ENCODE results near the gene CDC6.

The CDC6 gene

DNA sequence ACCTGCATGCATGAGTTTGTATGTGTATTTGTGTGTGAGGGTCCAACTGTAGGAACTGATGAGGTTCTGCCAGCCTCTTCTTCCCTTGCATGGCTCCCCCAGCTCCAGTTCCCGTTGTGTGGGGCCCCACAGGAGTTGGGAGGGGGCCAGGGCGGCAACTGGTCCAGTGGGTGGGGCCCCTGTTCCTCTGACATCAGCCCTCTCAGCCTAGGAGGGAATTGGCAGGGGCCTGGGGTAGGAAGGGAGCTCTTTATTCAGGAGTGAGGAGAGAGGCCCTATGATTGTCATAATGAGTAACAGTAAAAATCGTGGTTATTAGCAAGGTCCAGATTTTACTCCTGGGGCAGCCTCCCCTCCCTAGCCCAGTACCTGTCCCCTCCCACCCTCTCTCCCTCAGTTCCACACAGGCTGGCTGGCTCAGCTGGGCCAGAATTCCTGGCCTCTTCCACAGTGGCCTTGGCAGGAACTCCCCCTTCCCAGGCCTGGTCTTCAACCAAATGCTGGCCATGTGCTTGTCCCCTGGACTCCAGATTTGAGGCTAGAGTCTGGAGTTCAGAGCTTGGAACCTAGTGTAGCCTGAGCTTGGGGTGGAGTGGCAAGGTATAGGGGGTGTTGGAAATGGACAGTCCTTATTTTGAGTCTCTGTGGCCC, 40.2 kb downstream of the CDC6 start:
- H3K4me1 ChIP-seq (ENCODE audit: control insufficient read depth in 5 of 5, insufficient read depth in 5 of 5, low read length in 5 of 5), result peaks cover 51 to 99% (median 96%) of the 10 kb centered on the region in 5 donors
- H3K36me3 ChIP-seq (ENCODE audit: control insufficient read depth in 5 of 5, insufficient read depth in 5 of 5, low read length in 5 of 5), result peaks cover 0 to 10% (median 0%) of the 10 kb centered on the region in 5 donors
- H3K9ac ChIP-seq (ENCODE audit: low read length in 5 of 5), result peak overlapping the region in 2 of 5 donors; percentile 8 to 22
- H3K9me3 ChIP-seq (ENCODE audit: control insufficient read depth in 5 of 5, low read length in 5 of 5), result no peaks in the 10 kb centered on the region
- peak overlapping the region in 1 of 5 donors; percentile 40 for H3K4me3 ChIP-seq (ENCODE audit: low read depth in 1 of 5, low read length in 5 of 5)
- H3K27me3 ChIP-seq (ENCODE audit: control insufficient read depth in 5 of 5, insufficient read depth in 4 of 5, low read length in 5 of 5), result no peaks in the 10 kb centered on the region
- peak overlapping the region; percentile 90 for H3K27ac ChIP-seq (ENCODE audit: low read depth, low read length)

DNA sequence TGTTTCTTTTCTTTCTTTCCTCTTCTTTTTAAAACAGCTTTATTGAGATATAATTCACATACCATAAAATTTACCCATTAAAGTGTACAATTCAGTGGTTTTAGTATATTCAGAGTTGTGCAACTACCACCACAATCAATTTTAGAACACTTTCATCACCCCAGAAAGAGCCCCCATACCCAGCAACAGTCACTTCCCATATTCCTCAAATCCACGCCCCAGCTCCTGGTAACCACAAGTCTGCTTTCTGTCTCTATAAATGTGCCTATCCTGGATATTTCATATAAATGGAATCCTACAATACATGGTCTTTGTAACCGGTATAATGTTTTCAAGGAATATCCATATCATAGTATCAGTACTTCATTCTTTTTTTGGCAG, 40.7 kb downstream of the CDC6 start:
- Histone ChIP-seq H3K36me3 (ENCODE audit: control insufficient read depth in 5 of 5, insufficient read depth in 5 of 5, low read length in 5 of 5) (peaks cover 0 to 10% (median 0%) of the 10 kb centered on the region in 5 donors), H3K4me1 (ENCODE audit: control insufficient read depth in 5 of 5, insufficient read depth in 5 of 5, low read length in 5 of 5) (peaks cover 51 to 98% (median 96%) of the 10 kb centered on the region in 5 donors), H3K9me3 (ENCODE audit: control insufficient read depth in 5 of 5, low read length in 5 of 5) (no peaks in the 10 kb centered on the region), H3K27ac (ENCODE audit: low read depth, low read length) (peak overlapping the region; percentile 90), H3K9ac (ENCODE audit: low read length in 5 of 5) (peak overlapping the region in 2 of 5 donors; percentile 8 to 22), H3K4me3 (ENCODE audit: low read depth in 1 of 5, low read length in 5 of 5) (no peak overlapping the region), H3K27me3 (ENCODE audit: control insufficient read depth in 5 of 5, insufficient read depth in 4 of 5, low read length in 5 of 5) (no peaks in the 10 kb centered on the region)

DNA sequence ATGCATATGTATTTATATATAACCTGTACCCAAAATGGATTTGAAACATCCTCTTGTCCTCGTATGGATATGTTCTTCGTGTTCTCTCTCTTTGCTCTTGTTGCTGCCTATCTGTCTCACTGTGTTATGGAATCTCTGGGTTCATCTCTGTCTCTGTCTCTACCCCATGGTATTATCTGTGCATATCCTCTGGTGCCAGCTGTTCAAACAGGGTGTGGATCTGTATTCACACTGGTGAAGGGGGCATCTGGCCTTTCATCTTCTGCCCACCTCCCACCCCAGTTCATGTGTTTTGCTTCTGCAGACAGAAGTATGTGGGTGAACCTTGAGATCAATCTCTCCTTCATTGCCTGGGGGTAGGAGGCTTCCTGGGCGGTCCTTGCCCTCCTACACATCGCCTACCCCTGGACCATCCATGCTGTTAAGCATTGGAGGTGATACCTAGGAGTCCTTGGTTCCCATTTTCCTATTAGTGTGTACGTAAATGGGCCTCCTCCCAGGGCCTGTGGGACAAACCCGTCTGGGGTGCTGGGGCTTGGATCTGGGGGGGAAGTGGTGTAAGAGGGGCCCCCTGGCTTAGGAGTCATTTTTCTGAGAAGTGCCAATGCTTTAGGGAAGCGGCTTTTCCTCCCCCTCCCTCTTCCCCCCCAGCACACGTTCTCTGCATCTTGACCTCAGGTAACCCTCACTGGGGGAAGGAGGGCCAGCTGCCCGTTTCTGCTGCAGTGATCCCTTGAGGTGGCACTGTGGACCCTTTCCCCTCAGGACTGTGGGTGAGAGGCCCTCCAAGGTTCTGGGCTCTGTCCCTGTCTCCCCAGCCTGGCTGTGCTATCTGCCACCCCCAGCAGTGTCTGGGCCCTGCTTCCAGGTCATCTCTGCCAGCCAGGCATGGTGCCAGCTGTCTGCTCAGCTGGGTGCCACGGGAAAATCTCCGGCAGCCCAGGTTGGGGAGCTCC, 42.4 kb downstream of the CDC6 start:
- Histone ChIP-seq H3K9me3 (ENCODE audit: control insufficient read depth in 5 of 5, low read length in 5 of 5) (no peaks in the 10 kb centered on the region), H3K9ac (ENCODE audit: low read length in 5 of 5) (peak overlapping the region in 3 of 5 donors; percentile 24 to 48 (median 29)), H3K36me3 (ENCODE audit: control insufficient read depth in 5 of 5, insufficient read depth in 5 of 5, low read length in 5 of 5) (peaks cover 0 to 10% (median 0%) of the 10 kb centered on the region in 5 donors), H3K27me3 (ENCODE audit: control insufficient read depth in 5 of 5, insufficient read depth in 4 of 5, low read length in 5 of 5) (no peaks in the 10 kb centered on the region), H3K4me1 (ENCODE audit: control insufficient read depth in 5 of 5, insufficient read depth in 5 of 5, low read length in 5 of 5) (peaks cover 55 to 99% (median 99%) of the 10 kb centered on the region in 5 donors), H3K27ac (ENCODE audit: low read depth, low read length) (peak overlapping the region; percentile 85), H3K4me3 (ENCODE audit: low read depth in 1 of 5, low read length in 5 of 5) (peak overlapping the region in 3 of 5 donors; percentile 14 to 40 (median 17))

DNA sequence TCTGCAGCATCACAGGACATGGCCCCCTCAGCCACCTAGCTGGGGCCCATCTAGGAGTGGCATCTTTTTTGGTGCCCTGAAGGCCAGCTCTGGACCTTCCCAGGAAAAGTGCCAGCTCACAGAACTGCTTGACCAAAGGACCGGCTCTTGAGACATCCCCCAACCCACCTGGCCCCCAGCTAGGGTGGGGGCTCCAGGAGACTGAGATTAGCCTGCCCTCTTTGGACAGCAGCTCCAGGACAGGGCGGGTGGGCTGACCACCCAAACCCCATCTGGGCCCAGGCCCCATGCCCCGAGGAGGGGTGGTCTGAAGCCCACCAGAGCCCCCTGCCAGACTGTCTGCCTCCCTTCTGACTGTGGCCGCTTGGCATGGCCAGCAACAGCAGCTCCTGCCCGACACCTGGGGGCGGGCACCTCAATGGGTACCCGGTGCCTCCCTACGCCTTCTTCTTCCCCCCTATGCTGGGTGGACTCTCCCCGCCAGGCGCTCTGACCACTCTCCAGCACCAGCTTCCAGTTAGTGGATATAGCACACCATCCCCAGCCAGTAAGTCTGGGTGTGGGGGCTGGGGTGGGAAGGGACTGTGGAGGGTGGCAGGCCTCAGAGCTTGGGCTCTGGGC, 43.3 kb downstream of the CDC6 start:
- Histone ChIP-seq H3K4me1 (ENCODE audit: control insufficient read depth in 5 of 5, insufficient read depth in 5 of 5, low read length in 5 of 5) (peaks cover 50 to 99% (median 98%) of the 10 kb centered on the region in 5 donors), H3K27ac (ENCODE audit: low read depth, low read length) (peak overlapping the region; percentile 85), H3K9me3 (ENCODE audit: control insufficient read depth in 5 of 5, low read length in 5 of 5) (no peaks in the 10 kb centered on the region), H3K36me3 (ENCODE audit: control insufficient read depth in 5 of 5, insufficient read depth in 5 of 5, low read length in 5 of 5) (peaks cover 0 to 10% (median 0%) of the 10 kb centered on the region in 5 donors), H3K27me3 (ENCODE audit: control insufficient read depth in 5 of 5, insufficient read depth in 4 of 5, low read length in 5 of 5) (no peaks in the 10 kb centered on the region), H3K9ac (ENCODE audit: low read length in 5 of 5) (peak overlapping the region in 4 of 5 donors; percentile 24 to 48 (median 38)), H3K4me3 (ENCODE audit: low read depth in 1 of 5, low read length in 5 of 5) (peak overlapping the region in 3 of 5 donors; percentile 14 to 40 (median 17))

DNA sequence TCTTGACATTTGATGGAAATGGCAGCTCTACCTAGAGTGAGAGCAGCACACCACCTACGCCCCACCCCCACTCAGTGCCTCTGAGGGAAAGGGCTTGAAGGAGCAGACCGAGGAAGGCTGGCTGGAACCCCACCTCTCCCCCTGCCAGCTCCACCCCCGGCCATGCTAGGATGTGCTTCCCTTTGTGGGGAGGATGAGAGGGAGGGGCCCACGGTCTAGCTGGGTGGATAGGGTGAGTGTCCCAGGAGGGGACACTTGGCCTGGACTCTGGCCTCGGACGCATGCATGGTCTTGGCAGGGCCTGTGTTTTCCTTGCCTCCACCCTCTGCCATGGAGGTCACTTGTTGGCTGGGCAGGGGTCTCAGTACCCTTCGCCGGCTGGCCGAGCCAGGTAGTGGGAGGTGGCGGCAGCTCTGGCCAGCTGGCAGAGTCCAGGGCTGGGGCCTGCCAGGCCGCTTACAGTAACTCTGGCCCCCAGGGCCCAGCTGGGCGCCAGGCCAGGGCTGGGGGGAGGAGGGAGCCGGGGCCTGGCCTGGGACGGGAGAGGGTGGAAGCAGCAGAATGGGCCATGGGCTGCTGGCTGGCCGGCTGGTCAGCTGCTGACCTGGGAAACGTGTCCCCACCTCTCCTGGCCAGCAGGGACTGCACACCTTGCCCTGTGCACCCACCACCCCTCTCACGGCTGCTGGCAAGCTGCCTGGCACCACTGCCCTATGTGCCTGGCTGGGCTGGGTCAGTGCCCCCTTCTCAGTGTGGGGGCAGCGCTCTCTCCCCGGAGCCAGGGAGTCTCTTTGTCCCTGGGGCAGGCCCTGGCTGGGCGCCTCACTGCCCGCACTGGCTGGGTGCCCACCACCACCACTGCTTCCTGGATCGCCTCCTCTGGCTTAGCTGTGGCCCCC, 44.3 kb downstream of the CDC6 start:
- H3K36me3 ChIP-seq (ENCODE audit: control insufficient read depth in 5 of 5, insufficient read depth in 5 of 5, low read length in 5 of 5), result peaks cover 0 to 10% (median 0%) of the 10 kb centered on the region in 5 donors
- H3K27ac ChIP-seq (ENCODE audit: low read depth, low read length), result peak overlapping the region; percentile 85
- peak overlapping the region in 4 of 5 donors; percentile 17 to 58 (median 42) for H3K4me3 ChIP-seq (ENCODE audit: low read depth in 1 of 5, low read length in 5 of 5)
- H3K4me1 ChIP-seq (ENCODE audit: control insufficient read depth in 5 of 5, insufficient read depth in 5 of 5, low read length in 5 of 5), result peaks cover 42 to 90% (median 88%) of the 10 kb centered on the region in 5 donors
- H3K9ac ChIP-seq (ENCODE audit: low read length in 5 of 5), result peak overlapping the region in 2 of 5 donors; percentile 47 to 76
- no peaks in the 10 kb centered on the region for H3K9me3 ChIP-seq (ENCODE audit: control insufficient read depth in 5 of 5, low read length in 5 of 5)
- no peaks in the 10 kb centered on the region for H3K27me3 ChIP-seq (ENCODE audit: control insufficient read depth in 5 of 5, insufficient read depth in 4 of 5, low read length in 5 of 5)

DNA sequence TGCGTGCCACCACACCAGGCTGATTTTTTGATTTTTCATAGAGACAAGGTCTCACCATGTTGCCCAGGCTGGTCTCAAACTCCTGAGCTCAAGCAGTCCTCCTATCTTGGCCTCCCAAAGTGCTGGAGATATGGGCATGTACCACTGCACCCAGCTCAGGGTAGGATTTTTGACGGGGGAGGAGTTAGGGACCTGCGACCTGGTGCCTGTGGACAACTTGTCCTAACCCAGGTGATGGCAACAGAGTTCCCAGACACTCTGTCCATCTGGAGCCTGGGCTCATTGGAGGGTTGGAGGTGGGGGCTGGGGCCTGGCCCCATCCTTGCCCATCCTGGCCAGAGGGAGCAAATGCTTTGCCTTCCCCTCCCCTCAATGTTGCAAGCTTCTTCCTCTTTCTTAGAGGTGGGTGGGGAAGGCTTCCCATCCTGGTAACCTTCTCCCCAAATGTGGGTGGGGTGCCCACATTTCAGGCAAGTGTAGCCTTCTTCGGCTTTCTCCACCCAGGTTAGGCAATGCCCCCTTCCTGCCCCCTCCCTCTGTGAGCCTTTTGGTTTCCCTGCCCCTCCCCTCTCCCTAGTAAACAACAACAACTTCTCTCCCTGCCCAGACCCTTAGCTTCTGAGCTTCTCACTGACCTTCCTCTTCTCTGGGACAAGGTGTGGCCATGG, 46.2 kb downstream of the CDC6 start:
- Histone ChIP-seq H3K27me3 (ENCODE audit: control insufficient read depth in 5 of 5, insufficient read depth in 4 of 5, low read length in 5 of 5) (no peaks in the 10 kb centered on the region), H3K9me3 (ENCODE audit: control insufficient read depth in 5 of 5, low read length in 5 of 5) (no peaks in the 10 kb centered on the region), H3K4me3 (ENCODE audit: low read depth in 1 of 5, low read length in 5 of 5) (no peak overlapping the region), H3K9ac (ENCODE audit: low read length in 5 of 5) (no peak overlapping the region), H3K27ac (ENCODE audit: low read depth, low read length) (peak overlapping the region; percentile 70), H3K4me1 (ENCODE audit: control insufficient read depth in 5 of 5, insufficient read depth in 5 of 5, low read length in 5 of 5) (peaks cover 33 to 82% (median 81%) of the 10 kb centered on the region in 5 donors), H3K36me3 (ENCODE audit: control insufficient read depth in 5 of 5, insufficient read depth in 5 of 5, low read length in 5 of 5) (peaks cover 0 to 10% (median 2%) of the 10 kb centered on the region in 5 donors)

DNA sequence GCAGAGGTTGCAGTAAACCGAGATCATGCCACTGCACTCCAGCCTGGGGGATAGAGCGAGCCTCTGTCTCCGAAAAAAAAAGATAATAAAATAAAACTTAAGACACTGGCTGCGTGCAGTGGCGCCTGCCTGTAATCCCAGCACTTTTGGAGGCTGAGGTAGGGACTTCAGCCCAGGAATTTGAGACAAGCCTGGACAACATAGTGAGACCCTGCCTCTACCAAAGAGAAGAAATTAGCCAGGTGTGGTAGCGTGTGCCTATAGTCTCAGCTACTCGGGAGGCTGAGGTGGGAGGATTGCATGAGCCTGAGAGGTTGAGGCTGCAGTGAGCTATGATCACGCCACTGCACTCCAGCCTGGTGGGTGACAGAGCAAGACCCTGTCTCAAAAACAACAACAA, 47.9 kb downstream of the CDC6 start:
- H3K27me3 ChIP-seq (ENCODE audit: control insufficient read depth in 5 of 5, insufficient read depth in 4 of 5, low read length in 5 of 5), result no peaks in the 10 kb centered on the region
- H3K4me1 ChIP-seq (ENCODE audit: control insufficient read depth in 5 of 5, insufficient read depth in 5 of 5, low read length in 5 of 5), result peaks cover 26 to 82% (median 77%) of the 10 kb centered on the region in 5 donors
- H3K27ac ChIP-seq (ENCODE audit: low read depth, low read length), result peak overlapping the region; percentile 70
- H3K4me3 ChIP-seq (ENCODE audit: low read depth in 1 of 5, low read length in 5 of 5), result no peak overlapping the region
- no peak overlapping the region for H3K9ac ChIP-seq (ENCODE audit: low read length in 5 of 5)
- no peaks in the 10 kb centered on the region for H3K9me3 ChIP-seq (ENCODE audit: control insufficient read depth in 5 of 5, low read length in 5 of 5)
- peaks cover 0 to 19% (median 2%) of the 10 kb centered on the region in 5 donors for H3K36me3 ChIP-seq (ENCODE audit: control insufficient read depth in 5 of 5, insufficient read depth in 5 of 5, low read length in 5 of 5)

DNA sequence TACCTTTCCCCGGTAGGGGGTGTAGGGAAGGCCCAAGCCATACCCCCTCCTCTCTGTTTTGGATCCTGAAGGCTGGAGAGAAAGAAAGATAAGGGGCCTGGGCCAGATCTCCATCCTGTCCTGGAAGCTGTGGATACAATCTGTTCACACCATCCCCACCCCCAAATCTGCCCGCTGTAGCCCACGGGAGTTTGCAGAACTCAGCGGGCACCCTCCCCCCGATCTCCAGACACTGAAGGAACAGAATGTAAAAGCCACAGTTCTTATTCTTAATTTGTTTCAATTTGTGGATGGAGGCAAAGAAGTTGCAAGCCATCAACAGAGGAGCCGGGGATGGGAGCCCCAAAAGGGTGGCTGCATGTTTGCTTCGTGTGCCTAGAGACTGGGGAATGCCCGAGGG, 49.7 kb downstream of the CDC6 start:
- Histone ChIP-seq H3K4me3 (ENCODE audit: low read depth in 1 of 5, low read length in 5 of 5) (no peak overlapping the region), H3K4me1 (ENCODE audit: control insufficient read depth in 5 of 5, insufficient read depth in 5 of 5, low read length in 5 of 5) (peaks cover 17 to 79% (median 65%) of the 10 kb centered on the region in 5 donors), H3K27ac (ENCODE audit: low read depth, low read length) (no peak overlapping the region)

More for the DNA sequence above, 49.7 kb downstream of the CDC6 start:
- no peaks in the 10 kb centered on the region for H3K27me3 ChIP-seq (ENCODE audit: control insufficient read depth in 5 of 5, insufficient read depth in 4 of 5, low read length in 5 of 5)
- peaks cover 0 to 9% (median 2%) of the 10 kb centered on the region in 5 donors for H3K36me3 ChIP-seq (ENCODE audit: control insufficient read depth in 5 of 5, insufficient read depth in 5 of 5, low read length in 5 of 5)
- H3K9ac ChIP-seq (ENCODE audit: low read length in 5 of 5), result no peak overlapping the region
- H3K9me3 ChIP-seq (ENCODE audit: control insufficient read depth in 5 of 5, low read length in 5 of 5), result no peaks in the 10 kb centered on the region

All from subcutaneous abdominal adipose tissue (tissue), 5 donors.